ENCODE measurements around the gene ROR2. TPM values are rescaled to one million over a fixed set of nuclear protein-coding genes. Genes with fewer than 3 reads are reported as not detected.

Gene ROR2
- total and polyA plus RNA-seq, 2 of the 13 experiments (the other 11 are each of a cell fraction or from before 2014, with no cell fraction given), result not detected

DNA sequence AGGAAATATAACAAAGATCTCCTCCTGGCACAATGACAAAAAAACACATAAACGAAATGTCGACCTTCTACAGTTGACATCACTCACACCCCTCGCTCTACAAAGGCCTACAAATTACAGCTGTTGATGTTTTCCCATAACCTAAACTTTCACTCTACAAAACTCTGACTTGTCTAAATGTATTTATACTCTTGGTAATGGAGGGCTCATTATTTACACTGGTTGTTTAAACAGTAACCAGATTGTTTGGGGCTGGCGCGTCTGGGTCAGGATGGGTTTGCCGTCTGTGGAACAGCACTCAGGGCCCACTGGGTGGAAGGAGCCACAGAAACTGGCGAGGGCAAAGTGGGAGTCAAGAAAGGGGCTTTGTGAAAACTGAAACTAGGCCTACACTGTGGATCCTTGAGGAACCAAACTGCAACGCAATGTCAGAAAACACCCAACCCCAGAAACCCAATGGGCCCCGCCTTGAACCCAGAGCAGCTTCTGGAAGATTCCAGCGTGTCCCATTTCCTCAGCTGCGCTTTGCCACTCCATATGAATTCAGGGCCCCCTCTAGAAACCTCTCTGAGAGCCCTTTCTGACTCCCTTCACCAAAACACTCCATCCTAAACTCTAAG, 136.7 kb downstream of the ROR2 start:
- Histone ChIP-seq H3K4me2 (ENCODE audit: low read depth, low read length) (no peak overlapping the region), H3K27me3 (ENCODE audit: control insufficient read depth in 1 of 2, insufficient read depth in 2 of 2, low read length in 2 of 2) (peaks cover 12 to 54% of the 10 kb centered on the region in 2 experiments; a peak in 4 of 5 replicates), H3K4me3 (replicated peaks in 1 of 3; ENCODE audit: insufficient read depth in 1 of 3, low read depth in 2 of 3, low read length in 3 of 3) (no peak overlapping the region), H3K36me3 (replicated peaks in 1 of 2; ENCODE audit: control insufficient read depth in 1 of 2, insufficient read depth in 2 of 2, low read length in 2 of 2) (no peaks in the 10 kb centered on the region), H2AFZ (ENCODE audit: low read length) (no peak overlapping the region), H3K79me2 (ENCODE audit: insufficient read depth, low read length) (no peaks in the 10 kb centered on the region), H3K4me1 (ENCODE audit: insufficient read depth, low read length) (no peaks in the 10 kb centered on the region), H3K9ac (ENCODE audit: insufficient read depth, low read depth, low read length) (no peak overlapping the region), H4K20me1 (ENCODE audit: insufficient read depth, low read length) (no peaks in the 10 kb centered on the region), H3K27ac (ENCODE audit: extremely low read length, insufficient read depth, low read length) (no peak overlapping the region), H3K9me3 (ENCODE audit: low read length) (no peaks in the 10 kb centered on the region)
- FAIRE-seq, result no peak
- DNase-seq (ENCODE audit: low spot score), result no peak
- no peak for TF ChIP-seq ZFP1 (CRISPR knock-in tag; IDR thresholded peaks at IDR 0.05)
- no peak for TF ChIP-seq PAWR (CRISPR knock-in tag; IDR thresholded peaks at IDR 0.05; ENCODE audit: borderline replicate concordance)
- no peak for TF ChIP-seq SMAD1 (CRISPR knock-in tag; IDR thresholded peaks at IDR 0.05; ENCODE audit: borderline replicate concordance, low read depth)
- TF ChIP-seq MEIS1 (CRISPR knock-in tag; IDR thresholded peaks at IDR 0.05; ENCODE audit: borderline replicate concordance), result no peak
- TF ChIP-seq ASH2L (IDR thresholded peaks at IDR 0.05; ENCODE audit: insufficient read length, low read depth, low read length), result no peak
- no peak for TF ChIP-seq ZC3H4 (CRISPR knock-in tag; IDR thresholded peaks at IDR 0.05; ENCODE audit: borderline replicate concordance)
- no peak for TF ChIP-seq PLRG1 (conservative IDR thresholded peaks at IDR 0.05)
- no peak for TF ChIP-seq POLR2A (IDR thresholded peaks at IDR 0.05; ENCODE audit: insufficient read depth in 1 of 2, low read depth in 2 of 2, low read length in 2 of 2)
- no peak for TF ChIP-seq ETV5 (CRISPR knock-in tag; IDR thresholded peaks at IDR 0.05; ENCODE audit: borderline replicate concordance)
- no peak for TF ChIP-seq KLF11 (CRISPR knock-in tag; IDR thresholded peaks at IDR 0.05)
- TF ChIP-seq, protein P1, sequence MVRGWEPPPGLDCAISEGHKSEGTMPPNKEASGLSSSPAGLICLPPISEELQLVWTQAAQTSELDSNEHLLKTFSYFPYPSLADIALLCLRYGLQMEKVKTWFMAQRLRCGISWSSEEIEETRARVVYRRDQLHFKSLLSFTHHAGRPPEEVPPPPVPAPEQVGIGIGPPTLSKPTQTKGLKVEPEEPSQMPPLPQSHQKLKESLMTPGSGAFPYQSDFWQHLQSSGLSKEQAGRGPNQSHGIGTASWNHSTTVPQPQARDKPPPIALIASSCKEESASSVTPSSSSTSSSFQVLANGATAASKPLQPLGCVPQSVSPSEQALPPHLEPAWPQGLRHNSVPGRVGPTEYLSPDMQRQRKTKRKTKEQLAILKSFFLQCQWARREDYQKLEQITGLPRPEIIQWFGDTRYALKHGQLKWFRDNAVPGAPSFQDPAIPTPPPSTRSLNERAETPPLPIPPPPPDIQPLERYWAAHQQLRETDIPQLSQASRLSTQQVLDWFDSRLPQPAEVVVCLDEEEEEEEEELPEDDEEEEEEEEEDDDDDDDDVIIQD (CRISPR knock-in tag; IDR thresholded peaks at IDR 0.05; ENCODE audit: low read depth), result no peak
- ATAC-seq, result no peak
- BruUV-seq (replicated peaks), result no TSS peak
- intact Hi-C loops (cut with micrococcal nuclease; ENCODE audit: unreplicated experiment), result no loop called here
- in situ Hi-C loops (cut with HindIII; ENCODE audit: extremely low pct_ligation_motif_present, low pct_unique_long_range_greater_than_20kb), result no loop called here
- 40% methylated on average over 11 of the region's 11 CpGs for WGBS (ENCODE audit: low lambda C conversion rate)
- ChIA-PET POLR2A (no interaction called here), CTCF (ENCODE audit: low intra/inter-chr PET ratio, low total read pairs) (no interaction called here)
